Measurements from ENCODE around the gene RIPOR2. TPM values are rescaled to one million over a fixed set of nuclear protein-coding genes. Genes with fewer than 3 reads are reported as not detected.

Gene RIPOR2
- total RNA-seq, 1 experiment from 2014 or later, result 5.0 TPM

GRCh38 chr6:24924580-24925356 is 11.0 kb downstream of the RIPOR2 start:
- H2AFZ ChIP-seq (ENCODE audit: low read length), result no peak overlapping the region
- no peak overlapping the region for H3K18ac ChIP-seq (ENCODE audit: insufficient read length, low read depth, low read length)
- TF ChIP-seq CTCF (conservative IDR thresholded peaks at IDR 0.05), result no peak
- Mint-ChIP-seq H3K4me1 (peaks cover 29 to 46% of the 10 kb centered on the region in 2 experiments), H3K9me3 (peaks cover 7% of the 10 kb centered on the region in 2 experiments), H3K27me3 (ENCODE audit: low read depth) (no peaks in the 10 kb centered on the region), H3K4me3 (no peak overlapping the region), H3K36me3 (ENCODE audit: insufficient read depth in 1 of 3, low read depth in 3 of 3) (peaks cover 6 to 12% (median 9%) of the 10 kb centered on the region in 3 experiments), H3K27ac (peak overlapping the region in 1 of 3 experiments; percentile 3; a peak in 1 of 7 replicates)
- peak overlapping the region; percentile 19 for H3K9ac ChIP-seq (ENCODE audit: extremely low read depth, insufficient read length, low read length)
- WGBS (ENCODE audit: extremely low coverage, insufficient read length, low lambda C conversion rate), result no CpG with 5 or more reads among the region's 2 CpGs
- no peak overlapping the region for H2BK120ac ChIP-seq (ENCODE audit: low read depth, low read length, poor library complexity, severe bottlenecking)
- H3K9me3 ChIP-seq (ENCODE audit: control insufficient read depth, low read depth, low read length), result no peaks in the 10 kb centered on the region
- no peaks in the 10 kb centered on the region for H4K20me1 ChIP-seq (ENCODE audit: control insufficient read depth, insufficient read depth, insufficient read length)
- no peak overlapping the region for H3K4me2 ChIP-seq (ENCODE audit: insufficient read depth, insufficient read length, low read length)
- no peak overlapping the region for H2BK12ac ChIP-seq (ENCODE audit: insufficient read length, low read depth, low read length)
- peak overlapping the region; percentile 18 for H3K27ac ChIP-seq (ENCODE audit: insufficient read length, low read depth, low read length)
- H4K5ac ChIP-seq (ENCODE audit: insufficient read length, low read depth, low read length), result no peak overlapping the region
- H3T11ph ChIP-seq (ENCODE audit: low read length), result no peak overlapping the region
- no peak overlapping the region for H2BK20ac ChIP-seq (ENCODE audit: low read depth, low read length, poor library complexity, severe bottlenecking)
- no peak overlapping the region for H4K8ac ChIP-seq (replicated peaks; ENCODE audit: insufficient read length, low read depth, low read length)
- no peak overlapping the region for H3K4ac ChIP-seq (ENCODE audit: low read depth, low read length)
- no peak overlapping the region for H2BK5ac ChIP-seq (ENCODE audit: insufficient read length, low read length)
- peak overlapping the region; percentile 71 for H2AK5ac ChIP-seq (ENCODE audit: insufficient read length, low read length)
- peaks cover 5% of the 10 kb centered on the region for H3K79me1 ChIP-seq (ENCODE audit: insufficient read depth, low read depth, low read length, poor library complexity, severe bottlenecking)
- H3K56ac ChIP-seq (ENCODE audit: insufficient read length, low read depth, low read length), result no peak overlapping the region
- H3K23me2 ChIP-seq (ENCODE audit: insufficient read length, low read depth, low read length, poor library complexity, severe bottlenecking), result no peaks in the 10 kb centered on the region
- H3K27me3 ChIP-seq (ENCODE audit: insufficient read depth, low read length), result no peaks in the 10 kb centered on the region
- no peak overlapping the region for H3K23ac ChIP-seq (ENCODE audit: insufficient read length, low read depth, low read length)
- DNase-seq, result no peak
- peaks cover 19% of the 10 kb centered on the region; the same call in 1 of the 2 replicates for H3K4me1 ChIP-seq (ENCODE audit: insufficient read depth, low read length)
- H4K91ac ChIP-seq (ENCODE audit: insufficient read length, low read depth, low read length), result no peak overlapping the region
- H3K14ac ChIP-seq (ENCODE audit: insufficient read depth, low read length), result no peak overlapping the region
- peaks cover 21% of the 10 kb centered on the region; the same call in 1 of the 2 replicates for H3K79me2 ChIP-seq (ENCODE audit: insufficient read depth, low read length)
- no peak overlapping the region for H2BK15ac ChIP-seq (ENCODE audit: low read depth, low read length)

Measured in H9 (cell line).